Transverse colon (tissue), 4 donors: Measurements from ENCODE around the gene TMEM26.

ENCODE experiments used
- EP300 ChIP-seq: sonication (generic); formaldehyde crosslinking; IDR thresholded peaks from one replicate; pipeline ENCODE4 v1.6.1; 2017; ENCODE audit warnings: antibody characterized with exemption, low read depth
- POLR2A ChIP-seq: fragments of 450-650 bp; IDR thresholded peaks from one replicate; pipeline ENCODE4 v1.6.1; 2016; ENCODE audit warnings: antibody characterized with exemption, mild to moderate bottlenecking, moderate library complexity
- POLR2AphosphoS5 ChIP-seq, 3 donors: sonication (generic); formaldehyde crosslinking; IDR thresholded peaks; one replicate each; pipeline ENCODE4 v1.6.1; 2016; ENCODE audit warnings: antibody characterized with exemption in 3 of 3
- TF ChIP-seq, protein P1 (sequence below), 5 experiments: fragments of 200-600 bp in 3 of 5; fragments of 450-650 bp in 2 of 5; sonication (generic) in 3 of 5; IDR thresholded peaks; 1 replicate in 2 of 5; 2 replicates in 3 of 5; pipeline ENCODE4 v1.5.1; 2016 to 2017; ENCODE audit warnings: antibody characterized with exemption in 5 of 5, inconsistent platforms in 3 of 5, mild to moderate bottlenecking in 2 of 5, moderate library complexity in 1 of 5

DNA sequence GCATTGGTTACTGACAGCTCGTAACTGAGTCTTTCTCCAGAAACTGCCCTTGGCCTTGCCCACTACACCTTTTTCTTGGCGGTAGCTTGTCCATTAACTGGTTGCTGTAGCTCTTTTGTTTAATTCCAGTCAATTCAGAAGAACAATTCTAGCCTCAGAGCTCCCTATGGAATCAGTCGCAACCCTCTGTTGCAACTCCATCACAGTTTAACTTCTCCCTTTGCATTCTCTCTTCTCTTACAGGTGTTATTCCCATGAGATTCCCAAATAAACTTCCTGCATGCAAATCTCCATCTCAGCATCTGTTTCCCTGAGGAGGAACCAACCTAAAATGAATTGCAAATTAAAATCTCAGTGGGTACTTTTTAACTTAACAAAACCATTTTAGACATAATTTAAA, 28.4 kb upstream of the TMEM26 start:
- TF ChIP-seq, protein P1, sequence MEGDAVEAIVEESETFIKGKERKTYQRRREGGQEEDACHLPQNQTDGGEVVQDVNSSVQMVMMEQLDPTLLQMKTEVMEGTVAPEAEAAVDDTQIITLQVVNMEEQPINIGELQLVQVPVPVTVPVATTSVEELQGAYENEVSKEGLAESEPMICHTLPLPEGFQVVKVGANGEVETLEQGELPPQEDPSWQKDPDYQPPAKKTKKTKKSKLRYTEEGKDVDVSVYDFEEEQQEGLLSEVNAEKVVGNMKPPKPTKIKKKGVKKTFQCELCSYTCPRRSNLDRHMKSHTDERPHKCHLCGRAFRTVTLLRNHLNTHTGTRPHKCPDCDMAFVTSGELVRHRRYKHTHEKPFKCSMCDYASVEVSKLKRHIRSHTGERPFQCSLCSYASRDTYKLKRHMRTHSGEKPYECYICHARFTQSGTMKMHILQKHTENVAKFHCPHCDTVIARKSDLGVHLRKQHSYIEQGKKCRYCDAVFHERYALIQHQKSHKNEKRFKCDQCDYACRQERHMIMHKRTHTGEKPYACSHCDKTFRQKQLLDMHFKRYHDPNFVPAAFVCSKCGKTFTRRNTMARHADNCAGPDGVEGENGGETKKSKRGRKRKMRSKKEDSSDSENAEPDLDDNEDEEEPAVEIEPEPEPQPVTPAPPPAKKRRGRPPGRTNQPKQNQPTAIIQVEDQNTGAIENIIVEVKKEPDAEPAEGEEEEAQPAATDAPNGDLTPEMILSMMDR (IDR thresholded peaks at IDR 0.05): no peak
- no peak for TF ChIP-seq POLR2A
- no peak for TF ChIP-seq EP300
- no peak for TF ChIP-seq POLR2AphosphoS5 (IDR thresholded peaks at IDR 0.05)
